VCaP (cell line): ENCODE results near the gene NANOS1.

Source experiments
- H3K27ac ChIP-seq: fragments of 450-650 bp; 2 replicates; pipeline ENCODE4 v1.5.1; 2017
- TF ChIP-seq, protein P1 (sequence below): fragments of 450-650 bp; conservative IDR thresholded peaks from 2 replicates; pipeline ENCODE4 v1.5.1; 2017; ENCODE audit warnings: mild to moderate bottlenecking, moderate library complexity

The NANOS1 gene, protein sequence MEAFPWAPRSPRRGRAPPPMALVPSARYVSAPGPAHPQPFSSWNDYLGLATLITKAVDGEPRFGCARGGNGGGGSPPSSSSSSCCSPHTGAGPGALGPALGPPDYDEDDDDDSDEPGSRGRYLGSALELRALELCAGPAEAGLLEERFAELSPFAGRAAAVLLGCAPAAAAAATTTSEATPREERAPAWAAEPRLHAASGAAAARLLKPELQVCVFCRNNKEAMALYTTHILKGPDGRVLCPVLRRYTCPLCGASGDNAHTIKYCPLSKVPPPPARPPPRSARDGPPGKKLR

DNA sequence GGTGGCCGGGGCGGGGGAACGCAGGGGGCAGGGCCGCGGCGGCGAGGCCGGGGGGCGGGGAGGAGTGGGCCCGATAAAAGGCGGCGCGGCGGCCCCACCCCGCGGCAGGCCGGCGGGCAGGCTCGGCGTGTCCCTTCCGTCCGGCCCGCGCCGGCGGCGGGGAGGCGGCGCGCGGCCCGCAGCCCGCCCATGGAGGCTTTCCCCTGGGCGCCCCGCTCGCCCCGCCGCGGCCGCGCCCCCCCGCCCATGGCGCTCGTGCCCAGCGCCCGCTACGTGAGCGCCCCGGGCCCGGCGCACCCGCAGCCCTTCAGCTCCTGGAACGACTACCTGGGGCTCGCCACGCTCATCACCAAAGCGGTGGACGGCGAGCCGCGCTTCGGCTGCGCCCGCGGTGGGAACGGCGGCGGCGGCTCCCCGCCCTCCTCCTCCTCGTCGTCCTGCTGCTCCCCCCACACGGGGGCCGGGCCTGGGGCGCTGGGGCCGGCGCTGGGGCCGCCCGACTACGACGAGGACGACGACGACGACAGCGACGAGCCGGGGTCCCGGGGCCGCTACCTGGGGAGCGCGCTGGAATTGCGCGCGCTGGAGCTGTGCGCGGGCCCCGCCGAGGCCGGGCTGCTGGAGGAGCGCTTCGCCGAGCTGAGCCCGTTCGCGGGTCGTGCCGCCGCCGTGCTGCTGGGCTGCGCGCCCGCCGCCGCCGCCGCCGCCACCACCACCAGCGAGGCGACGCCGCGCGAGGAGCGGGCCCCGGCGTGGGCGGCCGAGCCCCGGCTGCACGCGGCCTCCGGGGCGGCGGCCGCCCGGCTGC is at the start of gene NANOS1:
Gene NANOS1, plus strand, starts transcription at position 102 of the 808 bp plus-strand sequence. Its CDS starts 88 bp downstream, at position 190.
- TF ChIP-seq, protein P1, sequence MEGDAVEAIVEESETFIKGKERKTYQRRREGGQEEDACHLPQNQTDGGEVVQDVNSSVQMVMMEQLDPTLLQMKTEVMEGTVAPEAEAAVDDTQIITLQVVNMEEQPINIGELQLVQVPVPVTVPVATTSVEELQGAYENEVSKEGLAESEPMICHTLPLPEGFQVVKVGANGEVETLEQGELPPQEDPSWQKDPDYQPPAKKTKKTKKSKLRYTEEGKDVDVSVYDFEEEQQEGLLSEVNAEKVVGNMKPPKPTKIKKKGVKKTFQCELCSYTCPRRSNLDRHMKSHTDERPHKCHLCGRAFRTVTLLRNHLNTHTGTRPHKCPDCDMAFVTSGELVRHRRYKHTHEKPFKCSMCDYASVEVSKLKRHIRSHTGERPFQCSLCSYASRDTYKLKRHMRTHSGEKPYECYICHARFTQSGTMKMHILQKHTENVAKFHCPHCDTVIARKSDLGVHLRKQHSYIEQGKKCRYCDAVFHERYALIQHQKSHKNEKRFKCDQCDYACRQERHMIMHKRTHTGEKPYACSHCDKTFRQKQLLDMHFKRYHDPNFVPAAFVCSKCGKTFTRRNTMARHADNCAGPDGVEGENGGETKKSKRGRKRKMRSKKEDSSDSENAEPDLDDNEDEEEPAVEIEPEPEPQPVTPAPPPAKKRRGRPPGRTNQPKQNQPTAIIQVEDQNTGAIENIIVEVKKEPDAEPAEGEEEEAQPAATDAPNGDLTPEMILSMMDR = no peak
- peak within 1 kb of the TSS; percentile 59 for H3K27ac ChIP-seq

DNA sequence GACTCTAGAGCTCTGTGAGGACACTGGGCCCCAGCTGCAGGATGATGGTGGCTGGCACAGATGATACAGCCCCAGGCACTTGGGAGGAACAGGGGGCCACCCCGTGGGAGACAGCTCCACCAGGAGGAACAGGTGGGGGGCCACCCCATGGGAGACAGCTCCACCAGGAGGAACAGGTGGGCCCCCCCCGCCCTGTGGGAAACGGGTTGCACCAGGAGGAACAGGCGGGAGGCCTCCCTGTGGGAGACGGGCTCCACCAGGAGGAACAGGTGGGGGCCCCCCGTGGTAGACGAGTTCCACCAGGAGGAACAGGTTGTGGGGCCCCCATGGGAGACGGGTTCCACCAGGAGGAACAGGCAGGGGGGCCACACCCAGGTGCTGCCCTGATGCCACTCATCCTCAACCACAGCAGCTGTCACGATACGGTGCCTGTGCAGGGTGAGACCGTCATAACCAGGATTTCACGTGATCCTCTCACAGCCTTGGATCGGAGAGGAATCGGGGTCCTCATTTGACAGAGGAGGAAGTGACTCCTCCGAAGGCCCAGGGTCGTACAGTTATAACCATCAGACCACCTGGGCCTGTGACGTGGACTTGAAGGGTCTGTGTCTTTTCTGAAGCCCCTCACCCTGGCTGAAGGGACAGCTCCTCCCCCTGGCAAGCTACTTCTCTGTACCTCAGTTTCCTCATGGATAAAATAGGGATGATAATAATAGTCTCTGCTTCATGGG is 49.2 kb upstream of the NANOS1 start:
- no peak overlapping the region for H3K27ac ChIP-seq
- TF ChIP-seq, protein P1 = no peak

DNA sequence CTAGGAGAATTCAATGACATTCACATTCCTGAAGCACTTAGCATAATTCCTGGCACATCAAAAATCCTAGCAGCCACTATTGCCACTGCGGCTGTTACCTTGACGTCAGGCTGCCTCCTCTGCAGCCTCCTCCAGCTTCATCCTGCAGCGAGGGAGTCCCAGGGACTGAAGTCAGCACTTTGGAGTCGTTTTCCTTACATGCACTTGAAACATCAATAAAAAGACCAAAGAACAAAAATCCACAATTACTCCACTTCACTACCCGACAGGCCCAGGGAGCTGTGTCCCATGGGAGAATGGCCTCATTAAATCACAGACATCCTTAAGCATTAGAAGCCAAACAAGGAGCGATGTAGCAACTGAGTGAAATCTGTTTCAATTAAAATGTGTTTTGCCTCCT is 48.6 kb upstream of the NANOS1 start:
- TF ChIP-seq, protein P1 = no peak
- no peak overlapping the region for H3K27ac ChIP-seq

DNA sequence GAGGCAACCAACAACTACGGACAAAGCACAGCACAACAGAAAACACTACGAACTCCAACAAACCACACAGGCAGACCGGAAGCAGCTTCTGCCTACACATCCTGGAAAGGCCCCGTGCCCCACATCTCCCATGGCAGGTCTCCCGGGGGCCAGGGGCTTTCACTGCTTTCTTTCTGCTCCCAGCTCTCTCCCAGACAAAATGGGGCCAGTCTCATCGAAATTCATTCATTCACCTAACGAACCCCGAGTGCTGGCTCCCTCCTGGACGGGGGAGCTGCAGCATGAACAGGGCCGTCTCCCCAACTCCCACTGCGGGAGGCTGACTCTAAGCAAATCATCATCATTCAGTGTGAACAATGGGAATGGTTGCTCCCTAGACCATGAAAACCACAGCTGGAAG is 47.6 kb upstream of the NANOS1 start:
- TF ChIP-seq, protein P1 = no peak
- no peak overlapping the region for H3K27ac ChIP-seq

DNA sequence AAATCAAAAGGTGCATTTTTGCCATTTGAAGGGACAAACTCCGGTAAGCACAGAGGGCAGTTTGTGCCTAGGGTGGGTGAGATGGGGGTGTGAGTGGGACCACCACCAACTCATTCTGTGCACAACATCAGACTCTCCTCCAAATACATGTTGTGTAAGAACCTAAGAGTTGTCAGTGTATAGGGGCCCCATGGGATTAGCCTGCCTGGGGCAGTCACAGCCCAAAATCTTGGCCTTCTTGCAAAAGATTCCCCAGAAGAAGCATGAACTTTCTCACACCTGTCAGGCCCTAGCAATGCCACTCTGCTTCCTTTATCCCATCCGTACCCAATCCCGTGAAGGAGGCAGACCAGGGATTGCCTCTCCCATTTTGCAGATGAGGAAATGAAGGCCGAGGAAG is 47.1 kb upstream of the NANOS1 start:
- H3K27ac ChIP-seq = no peak overlapping the region
- TF ChIP-seq, protein P1 = no peak

DNA sequence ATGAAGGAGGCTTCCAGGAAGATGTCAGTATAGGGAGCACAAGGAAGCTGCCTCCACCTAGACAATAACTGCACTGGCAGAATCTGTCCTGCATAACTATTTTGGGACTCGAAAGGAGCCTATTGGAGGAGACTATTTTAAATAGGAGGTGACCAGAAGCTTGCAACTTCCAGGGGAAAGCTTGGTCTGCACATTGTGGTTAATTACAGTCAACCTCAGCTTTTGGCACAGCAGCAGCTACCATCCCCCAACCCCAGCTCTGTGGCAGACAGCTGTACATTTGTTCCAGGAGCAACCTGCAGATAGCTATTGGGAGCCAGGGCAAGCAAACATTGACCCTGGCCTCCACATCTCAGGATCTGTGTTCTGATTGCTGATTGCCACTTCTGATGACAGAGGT is 46.3 kb upstream of the NANOS1 start:
- TF ChIP-seq, protein P1 = no peak

DNA sequence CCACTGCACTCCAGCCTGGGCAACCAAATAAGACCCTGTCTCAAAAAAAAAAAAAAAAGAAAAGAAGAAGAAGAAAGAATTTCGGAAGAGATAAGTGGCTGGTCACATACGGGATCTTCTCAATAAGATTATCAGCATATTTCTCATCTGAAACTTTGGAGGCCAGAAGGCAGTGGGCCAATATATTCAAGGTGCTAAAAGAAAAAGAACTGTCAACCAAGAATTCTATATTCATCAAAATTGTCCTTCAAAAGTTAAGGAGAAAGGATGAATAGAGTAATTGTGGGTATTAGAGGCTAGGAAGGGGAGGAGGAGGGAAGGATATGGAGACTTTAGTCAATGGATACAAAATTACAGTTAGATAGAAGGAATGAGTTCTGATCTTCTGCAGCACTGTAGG is 43.9 kb upstream of the NANOS1 start:
- no peak overlapping the region for H3K27ac ChIP-seq
- TF ChIP-seq, protein P1 = no peak

More for the DNA sequence above, 46.3 kb upstream of the NANOS1 start:
- no peak overlapping the region for H3K27ac ChIP-seq
